Left ventricle myocardium inferior (tissue), 1 donor: ENCODE results near the gene CDIP1. TPM values are rescaled to one million over a fixed set of nuclear protein-coding genes. Genes with fewer than 3 reads are reported as not detected.

ENCODE experiments used
- DNase-seq: peaks from one replicate; pipeline ENCODE4 v3.0.0-alpha.2; 2020
- H3K27ac ChIP-seq: fragments of 200-600 bp; replicated peaks from 2 replicates; pipeline ENCODE4 v1.8.0; 2021
- H3K27me3 ChIP-seq: fragments of 200-600 bp; 2 replicates; pipeline ENCODE4 v1.8.0; 2021; ENCODE audit warnings: low read depth
- H3K36me3 ChIP-seq: fragments of 200-600 bp; 2 replicates; pipeline ENCODE4 v1.8.0; 2021
- H3K4me1 ChIP-seq: fragments of 200-600 bp; 2 replicates; pipeline ENCODE4 v1.8.0; 2021
- H3K4me3 ChIP-seq: fragments of 200-600 bp; 2 replicates; pipeline ENCODE4 v1.8.0; 2021; ENCODE audit warnings: mild to moderate bottlenecking, moderate library complexity
- H3K9me3 ChIP-seq: fragments of 200-600 bp; replicated peaks from 2 replicates; pipeline ENCODE4 v1.8.0; 2021
- CTCF ChIP-seq: fragments of 200-600 bp; IDR thresholded peaks from 2 replicates; pipeline ENCODE4 v1.8.0; 2021; ENCODE audit warnings: antibody characterized with exemption, mild to moderate bottlenecking, borderline replicate concordance
- intact Hi-C: fragments of 100-400 bp; cut with micrococcal nuclease; formaldehyde crosslinking; loops from one replicate; pipeline ENCODE4 v1.11.0; 2022
- total RNA-seq: library from RNA; stranded (reverse); fragmentation: NEBNext Ultra II Directional; extraction: Animal tissue kit (Norgen Biotek cat#: 25700); gene quantifications from one replicate; pipeline ENCODE4 v1.2.1, GENCODE V29; 2021
- donor health status: DM: no; HTN: yes; CAD: no; lungs with severe emphysema.

The CDIP1 gene
- total RNA-seq, 1 donor from 2014 or later: 48.5 TPM

- intact Hi-C loops: no loop called here
- H3K36me3 ChIP-seq: no peaks in the 10 kb centered on the region
Measured at GRCh38 chr16:4539716-4540284, 1.2 kb upstream of the CDIP1 start.

GRCh38 chr16:4537376-4538343, 913 bp downstream of the CDIP1 start:
- peak overlapping the region; percentile 94 for H3K27ac ChIP-seq
- H3K9me3 ChIP-seq: peaks cover 19% of the 10 kb centered on the region
- H3K27me3 ChIP-seq: no peaks in the 10 kb centered on the region
- no peak for TF ChIP-seq CTCF
- DNase-seq: peak; percentile 28
- peaks cover 6% of the 10 kb centered on the region for H3K36me3 ChIP-seq
- intact Hi-C loops: no loop called here
- H3K4me1 ChIP-seq: peaks cover 58% of the 10 kb centered on the region
- peak overlapping the region; percentile 97 for H3K4me3 ChIP-seq

More at GRCh38 chr16:4539716-4540284, 1.2 kb upstream of the CDIP1 start:
- DNase-seq: no peak
- no peak overlapping the region for H3K4me3 ChIP-seq
- H3K27me3 ChIP-seq: no peaks in the 10 kb centered on the region
- peaks cover 38% of the 10 kb centered on the region for H3K4me1 ChIP-seq
- no peak for TF ChIP-seq CTCF
- peaks cover 19% of the 10 kb centered on the region for H3K9me3 ChIP-seq
- H3K27ac ChIP-seq: no peak overlapping the region

- peaks cover 68% of the 10 kb centered on the region for H3K4me1 ChIP-seq
Measured at GRCh38 chr16:4536391-4537106, 2.0 kb downstream of the CDIP1 start.

GRCh38 chr16:4535627-4536108, 2.9 kb downstream of the CDIP1 start:
- Histone ChIP-seq H3K4me1 (peaks cover 71% of the 10 kb centered on the region), H3K36me3 (peaks cover 18% of the 10 kb centered on the region), H3K9me3 (peaks cover 19% of the 10 kb centered on the region), H3K27me3 (no peaks in the 10 kb centered on the region), H3K27ac (peak overlapping the region; percentile 80), H3K4me3 (no peak overlapping the region)
- DNase-seq: no peak
- TF ChIP-seq CTCF: no peak
- intact Hi-C loops: no loop called here

More at GRCh38 chr16:4536391-4537106, 2.0 kb downstream of the CDIP1 start:
- no peak for TF ChIP-seq CTCF
- intact Hi-C loops: no loop called here
- Histone ChIP-seq H3K27ac (peak overlapping the region; percentile 94), H3K4me3 (peak overlapping the region; percentile 97), H3K36me3 (peaks cover 15% of the 10 kb centered on the region), H3K9me3 (peaks cover 19% of the 10 kb centered on the region), H3K27me3 (no peaks in the 10 kb centered on the region)
- DNase-seq: no peak

- no peak for TF ChIP-seq CTCF
- H3K27ac ChIP-seq: peak overlapping the region; percentile 80
- intact Hi-C loops: no loop called here
- H3K4me3 ChIP-seq: no peak overlapping the region
- DNase-seq: no peak
- peaks cover 18% of the 10 kb centered on the region for H3K36me3 ChIP-seq
- no peaks in the 10 kb centered on the region for H3K27me3 ChIP-seq
- peaks cover 6% of the 10 kb centered on the region for H3K9me3 ChIP-seq
- H3K4me1 ChIP-seq: peaks cover 81% of the 10 kb centered on the region
Measured at GRCh38 chr16:4534151-4534790, 4.3 kb downstream of the CDIP1 start.
